ENCODE measurements around the gene FZD1.
"Not testable (repeated sequence)": the region's sequence is repeated elsewhere in the genome, so short reads cannot be mapped to it uniquely, and the experiment has no call there.

Gene FZD1

GRCh38 chr7:91297939-91298338 lies 33.7 kb downstream of the FZD1 start:
- DNase-seq (ENCODE audit: low read depth): no peak

DNA sequence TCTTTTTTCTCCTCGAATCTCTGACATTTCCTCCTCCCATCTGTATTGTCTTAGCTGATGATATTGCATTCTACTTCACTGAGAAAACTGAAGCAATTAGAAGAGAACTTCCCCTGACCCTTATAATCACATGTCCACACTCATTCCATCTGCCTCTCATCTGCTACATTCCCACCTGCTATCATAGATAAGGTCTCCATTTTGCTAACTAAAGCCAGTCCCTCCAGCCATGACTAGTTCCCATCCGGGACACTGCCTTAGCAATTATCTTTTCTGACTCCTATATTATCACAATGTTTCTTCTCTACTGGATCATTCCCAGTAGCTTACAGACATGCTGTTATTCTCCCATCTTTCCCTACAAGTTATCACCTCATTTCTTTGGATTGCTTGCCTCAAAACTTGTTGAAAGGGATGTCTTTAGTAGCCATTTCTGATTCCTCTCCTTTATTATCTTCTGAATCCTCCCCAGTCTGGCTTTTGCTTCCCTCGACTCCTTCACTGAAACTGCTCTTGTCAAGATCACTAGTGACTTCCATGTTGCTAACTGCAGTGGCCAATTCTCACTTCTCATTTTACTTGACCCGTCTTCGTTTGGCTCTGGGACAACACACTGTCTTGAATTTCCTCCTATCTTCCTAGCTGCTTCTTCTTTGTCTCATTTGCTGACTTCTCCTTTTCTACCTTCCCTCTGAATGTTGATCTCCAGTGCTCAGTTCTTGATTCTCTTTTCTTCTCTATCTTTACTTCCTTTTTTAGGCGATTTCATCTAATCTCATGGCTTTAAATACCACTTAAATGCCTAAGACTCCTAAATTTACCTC lies 35.9 kb downstream of the FZD1 start:
- DNase-seq (ENCODE audit: low read depth): no peak

DNA sequence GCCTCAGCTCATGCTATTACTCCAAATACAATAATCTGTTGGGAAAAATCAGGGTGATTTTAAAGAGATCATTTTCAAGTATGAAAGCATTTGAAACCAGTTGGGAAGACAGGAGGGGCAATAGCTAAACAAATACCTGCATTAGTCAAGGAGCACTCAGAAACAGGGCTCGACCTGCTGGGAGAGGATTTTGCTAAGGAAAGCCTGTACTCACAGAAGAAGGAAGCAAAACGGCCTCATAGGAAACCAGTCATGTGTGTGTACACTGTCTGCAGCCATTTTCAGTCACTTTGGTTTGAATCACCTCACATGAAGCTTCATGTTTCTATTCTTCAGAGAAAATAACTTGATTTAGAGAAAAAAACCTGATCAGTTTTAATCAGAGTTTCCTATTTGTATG lies 38.6 kb downstream of the FZD1 start:
- DNase-seq (ENCODE audit: low read depth): no peak

GRCh38 chr7:91306266-91306665 lies 42.0 kb downstream of the FZD1 start:
- DNase-seq (ENCODE audit: low read depth): no peak

DNA sequence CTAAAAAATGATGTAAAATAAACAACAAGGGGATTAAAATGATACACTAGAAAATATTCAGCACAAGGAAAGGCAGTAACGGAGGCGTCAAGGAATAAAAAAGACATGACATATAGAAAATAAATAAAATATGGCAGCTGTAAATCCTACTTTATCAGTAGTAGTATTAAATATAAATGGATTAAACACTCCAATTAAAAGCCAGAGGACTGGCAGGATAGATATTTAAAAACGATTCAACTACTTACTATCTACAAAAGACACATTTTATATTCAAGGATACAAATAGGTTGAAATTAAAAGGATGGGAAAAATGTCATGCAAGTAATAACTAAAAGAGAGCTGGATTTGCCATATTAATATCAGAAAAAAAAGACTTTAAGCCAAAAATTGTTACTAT lies 43.2 kb downstream of the FZD1 start:
- DNase-seq (ENCODE audit: low read depth): no peak

GRCh38 chr7:91308191-91308590 lies 44.0 kb downstream of the FZD1 start:
- not testable (repeated sequence) for DNase-seq (ENCODE audit: low read depth)

DNA sequence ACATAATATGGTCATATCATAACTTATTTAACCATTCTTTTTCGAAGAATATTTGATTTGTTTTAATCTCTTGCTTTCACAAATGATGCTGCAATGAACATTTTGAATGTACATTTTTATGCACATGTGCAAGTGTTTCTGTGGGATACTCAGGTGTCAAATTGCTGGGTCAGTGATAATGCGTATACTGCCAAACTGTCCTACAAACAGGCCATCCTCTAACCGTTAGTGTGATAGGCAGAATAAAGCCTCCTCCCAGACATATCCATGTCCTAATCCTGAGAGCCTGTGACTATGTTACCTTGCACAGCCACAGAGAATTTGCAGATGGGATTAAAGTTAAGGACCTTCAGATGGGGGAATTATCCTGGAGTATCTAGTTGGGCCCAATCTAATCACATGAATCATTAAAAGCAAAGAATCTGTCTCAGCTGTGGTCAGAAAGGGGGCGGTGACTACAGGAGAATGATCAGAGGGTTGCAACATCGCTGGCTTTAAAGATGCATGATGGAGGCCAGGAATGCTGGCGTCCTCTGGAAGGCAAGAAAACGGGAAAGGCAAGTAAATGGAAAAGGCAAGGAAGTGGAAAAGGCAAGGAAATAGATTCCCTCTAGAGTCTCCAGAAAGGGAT lies 46.7 kb downstream of the FZD1 start:
- no peak for DNase-seq (ENCODE audit: low read depth)

DNA sequence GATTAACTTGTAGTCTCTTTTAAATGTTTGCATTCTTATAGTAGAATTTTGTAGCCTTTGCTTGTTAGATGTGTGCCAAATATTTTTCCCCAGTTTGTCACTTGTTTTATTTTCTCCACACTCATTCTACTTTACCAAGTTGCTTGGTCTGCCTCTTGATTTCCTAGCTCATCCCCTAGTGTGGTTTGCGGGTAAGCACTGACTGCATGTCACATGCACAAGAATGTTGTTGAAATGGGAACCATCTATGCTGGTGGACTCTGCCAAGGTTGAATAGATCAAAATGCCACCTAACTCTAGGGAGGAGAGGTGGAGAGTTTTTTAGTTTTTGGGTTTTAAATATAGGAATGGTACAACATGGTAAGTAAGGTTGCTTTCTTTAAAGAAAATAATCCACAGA lies 47.6 kb downstream of the FZD1 start:
- DNase-seq (ENCODE audit: low read depth): no peak

DNA sequence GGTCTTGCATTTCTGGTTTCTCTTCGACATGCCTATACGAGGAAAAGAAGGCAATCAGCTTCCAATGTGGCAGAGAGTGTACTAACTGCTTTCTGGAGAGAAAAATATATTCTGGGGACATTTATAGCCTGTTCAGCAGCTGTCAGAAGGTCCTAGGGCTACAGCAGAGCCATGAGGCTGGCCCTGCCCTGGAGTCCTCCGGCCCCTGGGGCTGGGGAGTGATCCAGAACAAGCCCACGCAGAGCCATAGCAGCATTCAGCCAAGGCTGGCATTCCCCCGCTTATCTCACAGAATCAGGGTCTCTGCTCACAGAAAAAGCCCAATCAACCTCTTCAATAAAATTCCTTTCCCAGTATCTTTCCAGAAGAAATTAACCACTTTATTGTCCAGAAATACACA lies 48.9 kb downstream of the FZD1 start:
- DNase-seq (ENCODE audit: low read depth): no peak

GRCh38 chr7:91314591-91315323 lies 50.5 kb downstream of the FZD1 start:
- no peak for DNase-seq (ENCODE audit: low read depth)

DNA sequence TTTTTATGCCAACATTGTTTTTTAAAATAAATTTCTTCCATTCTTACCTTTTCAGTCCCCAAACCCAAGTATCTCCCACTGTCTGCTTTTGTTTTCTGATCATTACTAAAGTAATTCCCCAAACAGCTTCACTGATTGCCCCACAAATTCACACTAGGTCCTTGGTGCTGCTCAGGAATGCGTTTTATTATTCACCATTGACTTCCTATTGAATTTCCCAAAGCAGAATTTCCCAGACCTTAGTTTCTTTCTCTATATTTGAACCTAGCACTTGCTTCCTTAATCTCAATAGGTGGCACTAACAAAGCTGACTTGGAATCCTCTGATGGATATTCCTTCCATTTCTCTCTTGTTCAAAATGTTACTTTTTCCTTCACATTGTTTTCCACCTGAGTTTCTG lies 52.2 kb downstream of the FZD1 start:
- no peak for DNase-seq (ENCODE audit: low read depth)

GRCh38 chr7:91319351-91319750 lies 55.1 kb downstream of the FZD1 start:
- no peak for DNase-seq (ENCODE audit: low read depth)

- DNase-seq (ENCODE audit: low read depth): no peak
Measured at GRCh38 chr7:91320366-91321078, 56.3 kb downstream of the FZD1 start.

Measured in HS-27A (cell line).